Stimulated activated CD8-positive, alpha-beta memory T cell treated with anti-CD3 and anti-CD28 coated beads, Interleukin-2, amount 100 ng/mL, for 48 hours (primary cell): ENCODE data around the gene CTDP1.

Source experiments
- DNase-seq, 2 donors: peaks; one replicate each; pipeline ENCODE4 v3.0.0-alpha.2; 2020; ENCODE audit warnings: low read depth in 2 of 2

Gene CTDP1

GRCh38 chr18:79763407-79763806, 83.8 kb downstream of the CTDP1 start:
- DNase-seq = no peak

GRCh38 chr18:79764131-79764530, 84.5 kb downstream of the CTDP1 start:
- no peak for DNase-seq

GRCh38 chr18:79765491-79766245, 86.1 kb downstream of the CTDP1 start:
- DNase-seq = no peak

GRCh38 chr18:79766308-79766707, 86.7 kb downstream of the CTDP1 start:
- DNase-seq = no peak

GRCh38 chr18:79768745-79769144, 89.1 kb downstream of the CTDP1 start:
- DNase-seq = no peak

GRCh38 chr18:79769698-79770500, 90.3 kb downstream of the CTDP1 start:
- DNase-seq = no peak

DNA sequence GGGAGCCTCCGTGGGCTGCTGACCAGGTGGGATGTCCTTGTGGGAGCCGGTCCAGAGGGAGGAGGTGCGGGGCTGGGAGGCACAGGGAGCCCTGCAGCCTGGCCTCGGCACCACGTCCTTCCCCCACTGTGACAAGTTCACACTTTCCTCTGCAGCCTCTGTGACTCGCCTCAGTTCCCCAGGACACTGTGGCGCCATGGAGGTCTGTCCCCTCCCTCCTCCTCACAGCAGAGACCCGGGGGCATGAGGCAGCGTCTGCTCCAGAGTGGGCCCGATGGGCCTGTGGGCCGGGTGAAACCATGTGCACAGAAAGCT, 90.9 kb downstream of the CTDP1 start:
- DNase-seq = no peak

DNA sequence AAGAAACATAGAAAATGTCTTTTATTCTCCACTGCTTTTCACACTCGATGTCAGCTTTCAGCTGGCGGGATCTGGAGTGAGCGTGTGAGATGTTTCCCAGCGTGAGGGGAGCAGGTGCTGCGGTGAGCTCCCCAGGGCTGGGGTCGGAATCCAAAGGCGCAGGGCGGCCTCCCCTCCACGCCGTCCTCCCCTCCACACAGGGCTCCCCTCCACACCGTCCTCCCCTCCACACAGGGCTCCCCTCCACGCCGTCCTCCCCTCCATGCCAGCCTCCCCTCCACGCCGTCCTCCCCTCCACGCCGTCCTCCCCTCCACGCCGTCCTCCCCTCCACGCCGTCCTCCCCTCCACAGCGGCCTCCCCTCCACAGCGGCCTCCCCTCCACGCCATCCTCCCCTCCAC, 91.2 kb downstream of the CTDP1 start:
- DNase-seq = no peak

GRCh38 chr18:79771446-79772107, 92.0 kb downstream of the CTDP1 start:
- DNase-seq = no peak

DNA sequence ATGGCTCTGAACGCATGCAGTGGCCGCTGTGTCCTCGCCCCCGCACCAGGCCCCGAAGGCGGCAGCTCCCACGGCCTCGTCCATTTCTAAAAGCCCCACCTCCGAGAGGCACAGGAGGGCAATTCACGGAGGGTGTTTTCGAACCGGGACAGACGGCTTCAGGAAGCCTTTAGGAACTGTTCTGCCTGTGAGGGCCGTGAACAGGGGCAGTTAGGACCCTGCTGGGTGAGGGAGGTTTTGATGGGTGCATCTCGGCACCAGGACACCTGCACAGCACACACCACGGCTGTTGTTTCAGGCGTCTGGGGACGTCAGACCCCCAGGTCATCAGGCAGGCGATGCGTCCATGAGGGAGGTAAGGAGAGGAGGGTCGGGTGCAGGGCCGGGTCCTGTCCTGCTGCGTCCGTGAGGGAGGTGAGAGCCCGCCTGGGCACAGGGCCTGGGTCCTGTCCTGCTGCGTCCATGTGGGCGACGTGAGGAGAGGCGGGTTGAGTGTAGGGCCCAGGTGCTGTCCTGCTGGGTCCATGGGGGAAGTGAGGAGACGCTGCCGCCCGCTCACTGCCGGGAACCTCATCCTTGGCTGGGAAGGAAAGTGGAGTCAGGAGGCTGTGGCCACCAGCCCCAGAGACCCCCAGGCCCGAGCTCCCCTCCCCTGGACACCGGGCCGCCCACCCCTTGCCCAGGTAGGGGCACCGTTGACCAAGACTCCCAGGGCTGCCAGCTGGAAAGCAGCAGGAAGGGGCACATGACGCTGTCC, 92.7 kb downstream of the CTDP1 start:
- no peak for DNase-seq

- DNase-seq = no peak
These were observed 93.5 kb downstream of the CTDP1 start for GRCh38 chr18:79772865-79773696.

- no peak for DNase-seq
These were observed 94.5 kb downstream of the CTDP1 start for GRCh38 chr18:79774111-79774510.

DNA sequence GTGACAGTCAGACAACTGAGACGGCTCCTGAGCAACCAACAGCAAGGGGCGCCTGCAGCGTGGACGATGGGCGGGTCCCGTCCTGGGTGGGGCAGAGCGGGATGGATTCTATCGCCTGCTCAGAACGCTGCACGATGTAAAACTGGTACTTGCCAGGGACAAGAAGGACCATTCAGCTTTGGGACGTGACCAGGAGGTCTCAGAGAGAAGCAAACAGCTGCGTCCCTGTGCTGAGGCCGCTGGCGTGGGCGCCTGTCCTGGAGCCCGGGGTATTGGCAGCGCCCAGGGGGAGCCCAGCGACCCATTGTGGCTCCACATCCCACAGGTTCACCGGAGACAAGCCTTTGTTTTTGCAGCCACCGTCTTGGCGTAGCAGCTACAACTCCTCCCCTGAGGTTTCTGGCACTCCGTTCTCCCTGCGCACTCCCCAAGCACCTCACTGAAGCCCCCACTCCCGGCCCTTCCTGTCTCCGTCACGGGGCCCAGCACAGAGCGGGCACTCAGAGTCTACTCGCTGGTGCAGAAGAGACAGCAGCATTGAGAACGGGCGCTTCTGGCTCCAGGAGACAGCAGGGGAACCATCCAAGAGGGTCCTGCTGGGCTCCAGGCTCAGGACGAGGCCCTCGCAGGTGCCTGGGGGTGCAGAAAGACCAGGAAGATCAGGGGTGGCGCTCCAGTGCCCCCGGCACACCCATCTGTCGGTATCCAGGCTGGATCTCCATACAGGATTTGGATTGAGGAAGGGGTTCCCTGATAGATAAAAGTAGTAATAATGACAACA, 96.0 kb downstream of the CTDP1 start:
- DNase-seq = no peak

DNA sequence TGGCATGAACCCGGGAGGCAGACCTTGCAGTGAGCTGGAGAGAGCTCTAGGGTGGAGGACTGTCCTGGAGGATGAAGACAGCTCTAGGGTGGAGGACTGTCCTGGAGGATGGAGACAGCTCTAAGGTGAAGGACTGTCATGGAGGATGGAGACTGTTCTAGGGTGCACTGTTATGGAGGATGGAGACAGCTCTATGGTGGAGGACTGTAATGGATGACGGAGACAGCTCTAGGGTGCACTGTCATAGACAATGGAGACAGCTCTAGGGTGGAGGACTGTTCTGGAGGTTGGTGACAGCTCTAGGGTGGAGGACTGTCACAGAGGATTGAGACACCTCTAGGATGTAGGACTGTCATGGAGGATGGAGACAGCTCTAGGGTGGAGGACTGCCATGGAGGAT, 97.1 kb downstream of the CTDP1 start:
- no peak for DNase-seq

GRCh38 chr18:79778291-79778791, 98.7 kb downstream of the CTDP1 start:
- DNase-seq = no peak

GRCh38 chr18:79779021-79779699, 99.6 kb downstream of the CTDP1 start:
- DNase-seq = no peak

- no peak for DNase-seq
These were observed 100.1 kb downstream of the CTDP1 start for GRCh38 chr18:79779700-79780190.

DNA sequence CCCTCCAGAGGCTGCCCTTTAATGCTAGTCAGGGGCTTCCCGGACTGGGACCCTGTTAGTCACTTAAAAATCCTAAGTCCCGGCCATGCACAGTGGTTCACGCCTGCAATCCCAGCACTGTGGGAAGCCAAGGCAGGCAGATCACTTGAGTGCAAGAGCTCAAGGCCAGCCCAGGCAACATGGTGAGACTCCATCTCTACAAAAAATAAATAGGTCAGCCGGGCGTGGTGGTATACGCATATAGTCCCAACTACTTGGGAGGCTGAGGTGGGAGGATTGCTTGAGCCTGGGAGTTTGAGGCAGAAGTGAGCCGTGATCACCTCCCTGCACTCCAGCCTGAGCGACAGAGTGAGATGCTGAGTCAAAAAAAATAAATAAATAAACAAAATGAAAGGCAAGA, 100.9 kb downstream of the CTDP1 start:
- no peak for DNase-seq

- no peak for DNase-seq
These were observed 101.8 kb downstream of the CTDP1 start for GRCh38 chr18:79781331-79781941.
